Measurements from ENCODE around the gene PGP. TPM values are rescaled to one million over a fixed set of nuclear protein-coding genes. Genes with fewer than 3 reads are reported as not detected.

PGP gene
- total RNA-seq, 1 donor = 14.1 TPM

DNA sequence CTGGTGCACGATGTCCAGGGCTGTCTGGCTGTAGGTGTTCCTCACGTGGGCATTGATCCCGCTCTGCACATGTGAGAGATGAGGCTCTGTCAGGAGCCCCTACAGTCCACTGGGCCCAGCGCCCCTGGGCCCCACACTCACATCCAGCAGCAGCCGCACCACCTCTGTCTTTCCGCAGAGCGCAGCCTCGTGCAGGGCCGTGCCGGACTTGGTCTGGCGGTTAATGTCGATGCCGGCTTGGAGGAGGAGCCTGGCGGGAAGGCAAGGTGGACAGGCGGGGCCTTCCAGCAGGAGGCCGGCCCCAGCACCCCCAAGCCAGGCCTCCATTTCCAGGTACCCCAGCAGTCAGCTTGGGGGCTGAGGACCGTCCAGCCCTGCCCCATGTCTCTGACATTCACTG, 27.4 kb downstream of the PGP start:
- TF ChIP-seq, protein P1, sequence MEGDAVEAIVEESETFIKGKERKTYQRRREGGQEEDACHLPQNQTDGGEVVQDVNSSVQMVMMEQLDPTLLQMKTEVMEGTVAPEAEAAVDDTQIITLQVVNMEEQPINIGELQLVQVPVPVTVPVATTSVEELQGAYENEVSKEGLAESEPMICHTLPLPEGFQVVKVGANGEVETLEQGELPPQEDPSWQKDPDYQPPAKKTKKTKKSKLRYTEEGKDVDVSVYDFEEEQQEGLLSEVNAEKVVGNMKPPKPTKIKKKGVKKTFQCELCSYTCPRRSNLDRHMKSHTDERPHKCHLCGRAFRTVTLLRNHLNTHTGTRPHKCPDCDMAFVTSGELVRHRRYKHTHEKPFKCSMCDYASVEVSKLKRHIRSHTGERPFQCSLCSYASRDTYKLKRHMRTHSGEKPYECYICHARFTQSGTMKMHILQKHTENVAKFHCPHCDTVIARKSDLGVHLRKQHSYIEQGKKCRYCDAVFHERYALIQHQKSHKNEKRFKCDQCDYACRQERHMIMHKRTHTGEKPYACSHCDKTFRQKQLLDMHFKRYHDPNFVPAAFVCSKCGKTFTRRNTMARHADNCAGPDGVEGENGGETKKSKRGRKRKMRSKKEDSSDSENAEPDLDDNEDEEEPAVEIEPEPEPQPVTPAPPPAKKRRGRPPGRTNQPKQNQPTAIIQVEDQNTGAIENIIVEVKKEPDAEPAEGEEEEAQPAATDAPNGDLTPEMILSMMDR (IDR thresholded peaks at IDR 0.05; ENCODE audit: extremely low read depth, low read depth, low read length) = no peak
- Histone ChIP-seq H2AFZ (ENCODE audit: low read length) (no peak overlapping the region), H3K36me3 (ENCODE audit: insufficient read depth, low read length) (no peaks in the 10 kb centered on the region), H3K27me3 (ENCODE audit: insufficient read depth, low read length) (no peaks in the 10 kb centered on the region), H3K9me3 (ENCODE audit: low read depth, low read length) (no peaks in the 10 kb centered on the region), H3K4me3 (ENCODE audit: insufficient read depth, low read length) (no peak overlapping the region), H3K79me2 (ENCODE audit: insufficient read depth, low read length) (no peaks in the 10 kb centered on the region), H4K20me1 (ENCODE audit: insufficient read depth, low read length) (no peaks in the 10 kb centered on the region), H3K27ac (ENCODE audit: low read depth, low read length) (no peak overlapping the region), H3K4me1 (ENCODE audit: insufficient read depth, low read length) (no peaks in the 10 kb centered on the region), H3K4me2 (ENCODE audit: insufficient read depth, low read length) (no peak overlapping the region)
- DNase-seq (ENCODE audit: insufficient read length, low spot score, missing footprints) = peak; percentile 74

DNA sequence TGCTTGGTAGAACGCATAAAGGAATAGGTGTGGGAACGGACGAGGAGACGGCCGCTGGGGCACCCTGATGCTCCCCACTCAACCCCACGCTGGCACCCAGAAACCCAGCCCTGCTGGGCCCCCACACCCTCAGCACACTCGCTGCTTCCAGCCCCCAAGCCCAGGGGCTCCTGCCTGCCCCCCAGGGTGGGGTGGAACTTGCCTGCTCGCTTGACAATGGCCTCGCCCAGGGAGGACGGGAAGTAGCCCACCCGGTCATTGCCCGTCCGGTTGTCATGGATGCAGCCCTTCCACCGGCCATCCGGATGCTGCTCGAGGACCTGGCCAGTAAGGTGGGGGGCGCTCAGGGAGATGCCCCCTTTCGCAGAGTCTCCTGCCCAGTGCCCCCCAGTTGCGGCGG, 28.1 kb downstream of the PGP start:
- Histone ChIP-seq H4K20me1 (ENCODE audit: insufficient read depth, low read length) (no peaks in the 10 kb centered on the region), H3K27me3 (ENCODE audit: insufficient read depth, low read length) (no peaks in the 10 kb centered on the region), H3K4me1 (ENCODE audit: insufficient read depth, low read length) (no peaks in the 10 kb centered on the region), H3K4me2 (ENCODE audit: insufficient read depth, low read length) (no peak overlapping the region), H2AFZ (ENCODE audit: low read length) (no peak overlapping the region), H3K4me3 (ENCODE audit: insufficient read depth, low read length) (no peak overlapping the region), H3K9me3 (ENCODE audit: low read depth, low read length) (no peaks in the 10 kb centered on the region), H3K36me3 (ENCODE audit: insufficient read depth, low read length) (no peaks in the 10 kb centered on the region), H3K79me2 (ENCODE audit: insufficient read depth, low read length) (no peaks in the 10 kb centered on the region), H3K27ac (ENCODE audit: low read depth, low read length) (no peak overlapping the region)
- DNase-seq (ENCODE audit: insufficient read length, low spot score, missing footprints) = peak; percentile 77
- TF ChIP-seq, protein P1 (IDR thresholded peaks at IDR 0.05; ENCODE audit: extremely low read depth, low read depth, low read length) = no peak

DNA sequence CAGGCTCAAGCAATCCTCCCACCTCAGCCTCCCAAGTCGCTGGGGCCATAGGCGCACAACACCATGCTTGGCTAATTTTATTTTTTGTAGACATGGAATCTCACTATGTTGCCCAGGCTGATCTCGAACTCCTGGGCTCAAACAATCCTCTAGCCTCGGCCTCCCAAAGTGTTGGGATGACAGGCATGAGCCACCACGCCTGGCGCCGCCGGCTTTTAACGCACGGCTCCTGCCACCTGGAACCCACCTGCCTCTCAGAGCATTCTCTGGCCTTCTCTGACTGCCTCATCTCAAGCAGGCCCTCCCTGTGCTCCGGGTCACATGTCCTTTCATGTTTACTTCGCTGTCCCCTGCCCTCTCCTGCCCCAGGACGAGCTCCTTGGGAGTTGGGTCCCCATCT, 28.6 kb downstream of the PGP start:
- Histone ChIP-seq H3K4me1 (ENCODE audit: insufficient read depth, low read length) (no peaks in the 10 kb centered on the region), H3K4me3 (ENCODE audit: insufficient read depth, low read length) (no peak overlapping the region), H3K27me3 (ENCODE audit: insufficient read depth, low read length) (no peaks in the 10 kb centered on the region), H2AFZ (ENCODE audit: low read length) (no peak overlapping the region), H3K36me3 (ENCODE audit: insufficient read depth, low read length) (no peaks in the 10 kb centered on the region), H3K4me2 (ENCODE audit: insufficient read depth, low read length) (no peak overlapping the region), H3K79me2 (ENCODE audit: insufficient read depth, low read length) (no peaks in the 10 kb centered on the region), H3K9me3 (ENCODE audit: low read depth, low read length) (no peaks in the 10 kb centered on the region), H3K27ac (ENCODE audit: low read depth, low read length) (no peak overlapping the region), H4K20me1 (ENCODE audit: insufficient read depth, low read length) (no peaks in the 10 kb centered on the region)
- TF ChIP-seq, protein P1 (IDR thresholded peaks at IDR 0.05; ENCODE audit: extremely low read depth, low read depth, low read length) = no peak
- DNase-seq (ENCODE audit: insufficient read length, low spot score, missing footprints) = no peak

DNA sequence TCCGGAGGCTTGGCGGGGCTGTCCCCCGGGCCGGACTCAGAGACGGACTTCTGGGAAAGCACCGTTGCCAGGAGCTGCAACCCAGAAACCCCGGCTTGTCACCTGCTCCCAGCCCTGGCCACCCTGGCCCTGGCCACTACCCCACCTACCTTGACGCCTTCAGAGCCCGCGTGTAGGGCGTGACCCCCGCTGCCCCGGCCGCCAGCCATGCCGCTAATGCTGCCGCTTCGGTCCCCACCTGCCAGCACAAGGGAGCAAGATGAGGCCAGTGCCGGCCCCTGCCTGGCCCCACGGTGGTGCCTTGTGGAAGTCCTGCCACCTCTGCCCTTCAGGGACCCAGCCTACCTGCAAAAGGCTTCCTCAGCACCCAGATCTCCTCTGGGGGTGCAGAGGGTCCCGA, 29.7 kb downstream of the PGP start:
- Histone ChIP-seq H3K27ac (ENCODE audit: low read depth, low read length) (no peak overlapping the region), H3K36me3 (ENCODE audit: insufficient read depth, low read length) (no peaks in the 10 kb centered on the region), H3K4me3 (ENCODE audit: insufficient read depth, low read length) (no peak overlapping the region), H2AFZ (ENCODE audit: low read length) (no peak overlapping the region), H3K9me3 (ENCODE audit: low read depth, low read length) (no peaks in the 10 kb centered on the region), H3K4me2 (ENCODE audit: insufficient read depth, low read length) (no peak overlapping the region), H3K79me2 (ENCODE audit: insufficient read depth, low read length) (no peaks in the 10 kb centered on the region), H4K20me1 (ENCODE audit: insufficient read depth, low read length) (no peaks in the 10 kb centered on the region), H3K4me1 (ENCODE audit: insufficient read depth, low read length) (no peaks in the 10 kb centered on the region), H3K27me3 (ENCODE audit: insufficient read depth, low read length) (no peaks in the 10 kb centered on the region)
- DNase-seq (ENCODE audit: insufficient read length, low spot score, missing footprints) = no peak
- TF ChIP-seq, protein P1 (IDR thresholded peaks at IDR 0.05; ENCODE audit: extremely low read depth, low read depth, low read length) = no peak

Measured in osteoblast (primary cell).